ENCODE measurements around the gene NDRG3.

DNA sequence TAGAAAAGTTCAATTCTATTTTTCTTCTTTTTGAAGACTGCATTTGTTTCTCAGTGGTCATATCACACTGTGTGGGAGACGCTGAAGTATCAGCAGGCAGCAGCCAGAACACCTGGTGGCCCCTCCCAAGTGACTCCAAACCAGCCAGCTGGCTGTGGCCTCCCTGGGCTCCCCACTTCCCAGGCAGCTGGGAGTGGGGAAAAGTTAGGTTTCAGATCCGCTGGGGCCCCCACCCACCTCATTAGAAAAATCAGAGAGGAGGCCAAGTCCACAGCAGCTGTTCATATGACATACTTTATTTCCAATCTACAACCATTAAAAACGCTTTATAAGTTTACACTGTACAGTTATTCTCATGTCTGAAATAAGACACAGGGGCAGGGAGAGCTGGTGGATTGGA lies 31.3 kb upstream of the NDRG3 start:
- TF ChIP-seq, protein P1, sequence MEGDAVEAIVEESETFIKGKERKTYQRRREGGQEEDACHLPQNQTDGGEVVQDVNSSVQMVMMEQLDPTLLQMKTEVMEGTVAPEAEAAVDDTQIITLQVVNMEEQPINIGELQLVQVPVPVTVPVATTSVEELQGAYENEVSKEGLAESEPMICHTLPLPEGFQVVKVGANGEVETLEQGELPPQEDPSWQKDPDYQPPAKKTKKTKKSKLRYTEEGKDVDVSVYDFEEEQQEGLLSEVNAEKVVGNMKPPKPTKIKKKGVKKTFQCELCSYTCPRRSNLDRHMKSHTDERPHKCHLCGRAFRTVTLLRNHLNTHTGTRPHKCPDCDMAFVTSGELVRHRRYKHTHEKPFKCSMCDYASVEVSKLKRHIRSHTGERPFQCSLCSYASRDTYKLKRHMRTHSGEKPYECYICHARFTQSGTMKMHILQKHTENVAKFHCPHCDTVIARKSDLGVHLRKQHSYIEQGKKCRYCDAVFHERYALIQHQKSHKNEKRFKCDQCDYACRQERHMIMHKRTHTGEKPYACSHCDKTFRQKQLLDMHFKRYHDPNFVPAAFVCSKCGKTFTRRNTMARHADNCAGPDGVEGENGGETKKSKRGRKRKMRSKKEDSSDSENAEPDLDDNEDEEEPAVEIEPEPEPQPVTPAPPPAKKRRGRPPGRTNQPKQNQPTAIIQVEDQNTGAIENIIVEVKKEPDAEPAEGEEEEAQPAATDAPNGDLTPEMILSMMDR (conservative IDR thresholded peaks at IDR 0.05 in 1 of 2, IDR thresholded peaks at IDR 0.05 in 1 of 2; ENCODE audit: extremely low read depth in 1 of 2, insufficient read depth in 1 of 2, low read depth in 1 of 2, low read length in 2 of 2): no peak
- no peak for TF ChIP-seq EZH2 (IDR thresholded peaks at IDR 0.05; ENCODE audit: borderline replicate concordance, low read length)

Measured in mammary epithelial cell (primary cell).